GM06990 (cell line): ENCODE measurements around the gene NDUFA8.

ENCODE experiments used
- DNase-seq: peaks from one replicate; pipeline ENCODE4 v3.0.0-alpha.2; 2011; ENCODE audit not compliant: insufficient read length; ENCODE audit errors: extremely low read depth
- H3K27me3 ChIP-seq: replicated peaks from 2 replicates; pipeline ENCODE4 v1.6.0; 2011; ENCODE audit warnings: low read length; ENCODE audit not compliant: control insufficient read depth, insufficient read depth
- H3K36me3 ChIP-seq: 2 replicates; pipeline ENCODE4 v1.5.1; 2011; ENCODE audit warnings: low read length; ENCODE audit not compliant: control insufficient read depth, insufficient read depth
- H3K4me3 ChIP-seq: replicated peaks from 2 replicates; pipeline ENCODE4 v1.5.1; 2011; ENCODE audit warnings: low read depth, mild to moderate bottlenecking, control low read depth, low read length
- CTCF ChIP-seq: IDR thresholded peaks from 2 replicates; pipeline ENCODE4 v1.5.1; 2011; ENCODE audit warnings: low read length, control low read depth, mild to moderate bottlenecking, inconsistent platforms; ENCODE audit not compliant: insufficient read depth, poor library complexity, severe bottlenecking

The NDUFA8 gene

GRCh38 chr9:122115176-122116035, 44.2 kb downstream of the NDUFA8 start:
- no peak for TF ChIP-seq CTCF
- DNase-seq, result no peak
- Histone ChIP-seq H3K4me3 (no peak overlapping the region), H3K27me3 (no peaks in the 10 kb centered on the region), H3K36me3 (no peaks in the 10 kb centered on the region)

- H3K4me3 ChIP-seq, result no peak overlapping the region
- no peaks in the 10 kb centered on the region for H3K27me3 ChIP-seq
- DNase-seq, result no peak
- no peak for TF ChIP-seq CTCF
- H3K36me3 ChIP-seq, result no peaks in the 10 kb centered on the region
These were observed 46.0 kb downstream of the NDUFA8 start for GRCh38 chr9:122113574-122113973.

- H3K36me3 ChIP-seq, result no peaks in the 10 kb centered on the region
- TF ChIP-seq CTCF, result no peak
- no peak overlapping the region for H3K4me3 ChIP-seq
- no peak for DNase-seq
- H3K27me3 ChIP-seq, result no peaks in the 10 kb centered on the region
These were observed 47.3 kb downstream of the NDUFA8 start for GRCh38 chr9:122112238-122112637.

GRCh38 chr9:122111413-122112085, 48.0 kb downstream of the NDUFA8 start:
- no peak overlapping the region for H3K4me3 ChIP-seq
- no peaks in the 10 kb centered on the region for H3K36me3 ChIP-seq
- no peak for TF ChIP-seq CTCF
- DNase-seq, result no peak
- no peaks in the 10 kb centered on the region for H3K27me3 ChIP-seq

GRCh38 chr9:122110100-122110833, 49.3 kb downstream of the NDUFA8 start:
- no peaks in the 10 kb centered on the region for H3K27me3 ChIP-seq
- no peak for DNase-seq
- TF ChIP-seq CTCF, result no peak
- no peaks in the 10 kb centered on the region for H3K36me3 ChIP-seq
- no peak overlapping the region for H3K4me3 ChIP-seq
